Measurements from ENCODE around the gene GAS6.
A peak's percentile ranks its signal among the peaks of the same experiment; 100 is the strongest.

DNA sequence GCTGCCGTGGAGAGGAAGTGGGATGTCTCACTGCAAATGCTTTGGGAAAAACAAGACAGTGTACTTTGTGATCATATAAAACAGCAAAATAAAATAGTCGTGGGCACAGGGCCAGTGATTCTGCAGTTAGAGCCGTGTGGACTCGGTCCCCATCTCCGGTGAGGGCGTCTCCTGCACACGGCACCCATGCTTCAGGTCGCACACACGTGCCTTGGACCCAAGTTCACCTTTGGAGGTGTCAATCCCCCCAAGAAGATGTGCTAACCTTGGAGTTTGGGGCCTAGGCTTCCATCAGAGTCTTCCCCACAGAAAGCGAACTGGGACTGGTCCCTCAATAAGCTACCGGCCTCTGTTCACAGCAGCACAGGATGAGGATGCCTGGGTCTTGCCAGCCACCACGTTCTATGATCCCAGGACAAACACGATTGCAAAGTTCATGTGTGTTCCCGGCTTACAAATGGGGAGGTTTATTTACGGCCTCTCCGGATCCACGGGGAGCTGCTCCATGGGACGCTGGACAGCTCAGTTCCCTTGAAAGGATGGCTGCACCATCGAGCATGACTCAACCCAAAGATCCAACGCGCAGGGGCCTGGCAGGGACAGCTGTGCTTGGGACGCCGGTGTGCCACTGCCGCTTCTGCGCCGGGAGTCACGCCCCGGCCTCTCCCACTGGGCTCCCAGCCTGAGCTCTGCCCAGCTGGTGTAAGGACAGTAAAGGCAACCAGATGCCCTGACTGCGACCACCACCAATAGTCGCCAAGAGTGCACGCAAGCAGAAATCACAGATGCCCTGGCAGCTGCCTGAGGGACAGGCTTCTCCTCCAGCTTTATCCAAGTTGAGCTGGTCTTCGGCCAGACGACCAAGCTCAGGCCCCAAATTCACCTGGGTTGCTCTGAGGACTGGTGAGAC is 8.6 kb downstream of the GAS6 start:
- TF ChIP-seq, protein P1, sequence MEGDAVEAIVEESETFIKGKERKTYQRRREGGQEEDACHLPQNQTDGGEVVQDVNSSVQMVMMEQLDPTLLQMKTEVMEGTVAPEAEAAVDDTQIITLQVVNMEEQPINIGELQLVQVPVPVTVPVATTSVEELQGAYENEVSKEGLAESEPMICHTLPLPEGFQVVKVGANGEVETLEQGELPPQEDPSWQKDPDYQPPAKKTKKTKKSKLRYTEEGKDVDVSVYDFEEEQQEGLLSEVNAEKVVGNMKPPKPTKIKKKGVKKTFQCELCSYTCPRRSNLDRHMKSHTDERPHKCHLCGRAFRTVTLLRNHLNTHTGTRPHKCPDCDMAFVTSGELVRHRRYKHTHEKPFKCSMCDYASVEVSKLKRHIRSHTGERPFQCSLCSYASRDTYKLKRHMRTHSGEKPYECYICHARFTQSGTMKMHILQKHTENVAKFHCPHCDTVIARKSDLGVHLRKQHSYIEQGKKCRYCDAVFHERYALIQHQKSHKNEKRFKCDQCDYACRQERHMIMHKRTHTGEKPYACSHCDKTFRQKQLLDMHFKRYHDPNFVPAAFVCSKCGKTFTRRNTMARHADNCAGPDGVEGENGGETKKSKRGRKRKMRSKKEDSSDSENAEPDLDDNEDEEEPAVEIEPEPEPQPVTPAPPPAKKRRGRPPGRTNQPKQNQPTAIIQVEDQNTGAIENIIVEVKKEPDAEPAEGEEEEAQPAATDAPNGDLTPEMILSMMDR (IDR thresholded peaks at IDR 0.05), result peak in 1 of 3 experiments; percentile 2
- peak in 1 of 2 donors; percentile 23 for TF ChIP-seq POLR2AphosphoS5 (IDR thresholded peaks at IDR 0.05; ENCODE audit: insufficient read depth in 1 of 2, low read depth in 1 of 2)
